Parathyroid adenoma (tissue), 2 donors: ENCODE measurements around the gene HIGD2A.

Experiments used
- H2AFZ ChIP-seq: fragments of 300-600 bp; sonication (generic); one replicate; pipeline ENCODE4 v1.7.0; 2017; ENCODE audit warnings: antibody characterized with exemption, mild to moderate bottlenecking
- H3K27ac ChIP-seq: fragments of 300-600 bp; sonication (generic); one replicate; pipeline ENCODE4 v1.7.0; 2017
- H3K27me3 ChIP-seq: fragments of 300-600 bp; sonication (generic); one replicate; pipeline ENCODE4 v1.7.0; 2017; ENCODE audit warnings: low read length; ENCODE audit not compliant: control insufficient read depth, insufficient read depth
- H3K36me3 ChIP-seq: fragments of 300-600 bp; sonication (generic); one replicate; pipeline ENCODE4 v1.7.0; 2017; ENCODE audit warnings: low read length; ENCODE audit not compliant: control insufficient read depth, insufficient read depth
- H3K4me1 ChIP-seq: fragments of 300-600 bp; sonication (generic); one replicate; pipeline ENCODE4 v1.7.0; 2017; ENCODE audit warnings: control low read depth
- H3K4me2 ChIP-seq: fragments of 300-600 bp; sonication (generic); one replicate; pipeline ENCODE4 v1.7.0; 2017; ENCODE audit warnings: low read length
- H3K4me3 ChIP-seq: fragments of 300-600 bp; sonication (generic); one replicate; pipeline ENCODE4 v1.7.0; 2017; ENCODE audit warnings: low read depth, low read length
- H3K79me2 ChIP-seq: fragments of 300-600 bp; sonication (generic); one replicate; pipeline ENCODE4 v1.7.0; 2017; ENCODE audit warnings: control low read depth
- H3K9ac ChIP-seq: fragments of 300-600 bp; sonication (generic); one replicate; pipeline ENCODE4 v1.7.0; 2017; ENCODE audit warnings: mild to moderate bottlenecking
- H3K9me3 ChIP-seq: fragments of 300-600 bp; sonication (generic); one replicate; pipeline ENCODE4 v1.7.0; 2017; ENCODE audit warnings: low read length; ENCODE audit not compliant: control insufficient read depth
- CTCF ChIP-seq: fragments of 300-600 bp; sonication (generic); IDR thresholded peaks from one replicate; pipeline ENCODE4 v1.7.0; 2017; ENCODE audit warnings: antibody characterized with exemption, mild to moderate bottlenecking
- donor health status: primary hyperparathyroidism.

HIGD2A gene

GRCh38 chr5:176436656-176437055 lies 48.1 kb downstream of the HIGD2A start:
- H3K4me3 ChIP-seq, result no peak overlapping the region
- TF ChIP-seq CTCF, result no peak
- H3K27ac ChIP-seq, result no peak overlapping the region
- H3K4me2 ChIP-seq, result no peak overlapping the region
- no peaks in the 10 kb centered on the region for H3K4me1 ChIP-seq
- no peaks in the 10 kb centered on the region for H3K9me3 ChIP-seq
- no peaks in the 10 kb centered on the region for H3K27me3 ChIP-seq
- no peaks in the 10 kb centered on the region for H3K36me3 ChIP-seq
- no peak overlapping the region for H2AFZ ChIP-seq
- no peaks in the 10 kb centered on the region for H3K79me2 ChIP-seq
- H3K9ac ChIP-seq, result no peak overlapping the region

GRCh38 chr5:176438959-176439757 lies 50.6 kb downstream of the HIGD2A start:
- Histone ChIP-seq H3K9me3 (no peaks in the 10 kb centered on the region), H3K4me1 (no peaks in the 10 kb centered on the region), H3K4me3 (no peak overlapping the region), H3K79me2 (no peaks in the 10 kb centered on the region), H3K27ac (no peak overlapping the region), H3K9ac (no peak overlapping the region), H3K36me3 (no peaks in the 10 kb centered on the region), H3K27me3 (no peaks in the 10 kb centered on the region), H2AFZ (no peak overlapping the region), H3K4me2 (no peak overlapping the region)
- no peak for TF ChIP-seq CTCF
